ENCODE measurements around the gene PPP2R5D. TPM values are rescaled to one million over a fixed set of nuclear protein-coding genes. Genes with fewer than 3 reads are reported as not detected.

Gene PPP2R5D
- total and polyA plus RNA-seq, 2 of the 8 experiments (the other 6 are each of a cell fraction or from before 2014, with no cell fraction given): 52.1 to 55.7 TPM

DNA sequence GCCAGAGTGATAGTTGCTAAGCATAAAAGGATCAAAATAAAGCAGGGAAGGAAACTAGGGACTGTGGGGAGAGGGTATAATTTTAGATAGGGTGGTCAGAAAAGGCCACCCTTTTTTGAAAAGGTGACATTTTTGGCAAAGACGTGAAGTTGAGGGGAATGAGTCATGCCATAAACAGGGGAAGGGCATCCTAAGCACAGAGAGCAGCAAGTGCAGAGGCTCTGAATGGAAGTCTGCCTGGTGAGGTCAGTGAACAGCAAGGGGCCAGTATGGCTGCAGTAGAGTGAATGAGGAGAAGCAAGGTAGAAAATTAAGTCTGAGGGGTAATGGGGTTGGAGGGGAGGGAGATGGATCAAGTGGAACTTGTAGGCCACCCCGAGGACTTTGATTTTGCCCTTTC, 77.5 kb downstream of the PPP2R5D start:
- no peak overlapping the region for H2BK15ac ChIP-seq (ENCODE audit: low read length)
- no peak overlapping the region for H4K91ac ChIP-seq (replicated peaks; ENCODE audit: insufficient read length, low read length)
- H3K27me3 ChIP-seq (replicated peaks in 1 of 4; ENCODE audit: control insufficient read depth in 3 of 4, extremely low read depth in 1 of 4, insufficient read depth in 3 of 4, low read length in 3 of 4): no peaks in the 10 kb centered on the region
- no peak overlapping the region for H2BK20ac ChIP-seq (ENCODE audit: low read length)
- no peak overlapping the region for H3K27ac ChIP-seq (ENCODE audit: low read depth, low read length)
- TF ChIP-seq YY1 (IDR thresholded peaks at IDR 0.05; ENCODE audit: low read depth, low read length) (no peak), SIX5 (IDR thresholded peaks at IDR 0.05; ENCODE audit: low read depth, low read length) (no peak), KDM1A (IDR thresholded peaks at IDR 0.05; ENCODE audit: borderline replicate concordance, low read length) (no peak), CTBP2 (IDR thresholded peaks at IDR 0.05; ENCODE audit: borderline replicate concordance, insufficient read depth, insufficient read length, low read length) (no peak), CHD2 (IDR thresholded peaks at IDR 0.05; ENCODE audit: low read length) (no peak)
- TF ChIP-seq, protein P1, sequence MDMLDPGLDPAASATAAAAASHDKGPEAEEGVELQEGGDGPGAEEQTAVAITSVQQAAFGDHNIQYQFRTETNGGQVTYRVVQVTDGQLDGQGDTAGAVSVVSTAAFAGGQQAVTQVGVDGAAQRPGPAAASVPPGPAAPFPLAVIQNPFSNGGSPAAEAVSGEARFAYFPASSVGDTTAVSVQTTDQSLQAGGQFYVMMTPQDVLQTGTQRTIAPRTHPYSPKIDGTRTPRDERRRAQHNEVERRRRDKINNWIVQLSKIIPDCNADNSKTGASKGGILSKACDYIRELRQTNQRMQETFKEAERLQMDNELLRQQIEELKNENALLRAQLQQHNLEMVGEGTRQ (IDR thresholded peaks at IDR 0.05; ENCODE audit: low read length): no peak
- TF ChIP-seq, protein P2, sequence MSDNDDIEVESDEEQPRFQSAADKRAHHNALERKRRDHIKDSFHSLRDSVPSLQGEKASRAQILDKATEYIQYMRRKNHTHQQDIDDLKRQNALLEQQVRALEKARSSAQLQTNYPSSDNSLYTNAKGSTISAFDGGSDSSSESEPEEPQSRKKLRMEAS (IDR thresholded peaks at IDR 0.05): no peak
- H2AK5ac ChIP-seq (ENCODE audit: low read depth, low read length): no peak overlapping the region
- no peak overlapping the region for H3K56ac ChIP-seq (replicated peaks; ENCODE audit: insufficient read length, low read depth, low read length)
- H3K79me1 ChIP-seq (ENCODE audit: low read depth, low read length): peaks cover 10% of the 10 kb centered on the region
- no peak overlapping the region for H2BK12ac ChIP-seq (ENCODE audit: low read depth, low read length)
- H3K4ac ChIP-seq (replicated peaks; ENCODE audit: insufficient read length, low read depth, low read length): no peak overlapping the region
- H4K20me1 ChIP-seq (replicated peaks in 1 of 2; ENCODE audit: control insufficient read depth in 1 of 2, insufficient read depth in 2 of 2, low read length in 2 of 2): no peaks in the 10 kb centered on the region
- no peak for DNase-seq (ENCODE audit: low read depth in 1 of 2, low spot score in 2 of 2)
- no peak overlapping the region for H3K14ac ChIP-seq (ENCODE audit: insufficient read length)
- H3K4me2 ChIP-seq (ENCODE audit: insufficient read depth in 1 of 2, low read depth in 2 of 2, low read length in 2 of 2): no peak overlapping the region
- POLR2A ChIA-PET (ENCODE audit: partially characterized antibody): interaction anchor here (1.2 kb wide), 1 partner anchor 10 kb away, joined by 5 read pairs; no protein-coding TSS in a partner anchor
- H4K8ac ChIP-seq (ENCODE audit: extremely low read depth, insufficient read depth, low read length): no peak overlapping the region
- CTCF ChIA-PET (ENCODE audit: partially characterized antibody): interaction anchor here (2.0 kb wide), 1 partner anchor 9 kb away, joined by 7 read pairs; no protein-coding TSS in a partner anchor
- 85% methylated on average over 2 of the region's 2 CpGs; no CpG with 5 or more reads in 1 of the 2 experiments for WGBS, 2 experiments (ENCODE audit: extremely low coverage in 1 of 2, insufficient coverage in 1 of 2, insufficient read length in 1 of 2, insufficient replicate concordance in 2 of 2, low coverage in 1 of 2, low lambda C conversion rate in 2 of 2, missing lambda C conversion rate in 1 of 2)
- no peak overlapping the region for H3K9ac ChIP-seq (replicated peaks in 1 of 4; ENCODE audit: extremely low read depth in 1 of 4, low read depth in 3 of 4, low read length in 3 of 4)
- peaks cover 10% of the 10 kb centered on the region; the same call in 1 of the 2 replicates for H3K23me2 ChIP-seq (ENCODE audit: low read depth, low read length)
- H3K4me3 ChIP-seq (ENCODE audit: extremely low read depth in 1 of 4, insufficient read depth in 2 of 4, low read depth in 3 of 4, low read length in 4 of 4): no peak overlapping the region
- H4K5ac ChIP-seq (ENCODE audit: insufficient read length, low read depth, low read length): no peak overlapping the region
- no peak overlapping the region for H3K18ac ChIP-seq (ENCODE audit: extremely low read depth, low read length)
- H2AFZ ChIP-seq (ENCODE audit: low read length): no peak overlapping the region
- no peak overlapping the region for H3K23ac ChIP-seq (ENCODE audit: insufficient read length)
- no peaks in the 10 kb centered on the region for H3K9me3 ChIP-seq (ENCODE audit: insufficient read depth in 2 of 2, low read depth in 1 of 2, low read length in 1 of 2)
- H2BK5ac ChIP-seq (ENCODE audit: low read depth, low read length): no peak overlapping the region
- H3K36me3 ChIP-seq (ENCODE audit: control insufficient read depth in 2 of 4, insufficient read depth in 4 of 4, low read length in 3 of 4): peaks cover 0 to 4% (median 1%) of the 10 kb centered on the region in 4 experiments; a peak in 4 of 8 replicates
- no peak for FAIRE-seq
- H3K4me1 ChIP-seq (replicated peaks in 1 of 4; ENCODE audit: control insufficient read depth in 3 of 4, insufficient read depth in 4 of 4, low read length in 3 of 4): peaks cover 4 to 10% (median 5%) of the 10 kb centered on the region in 4 experiments; a peak in 5 of 7 replicates
- peaks cover 6 to 16% of the 10 kb centered on the region in 2 experiments; a peak in 3 of 4 replicates for H3K79me2 ChIP-seq (ENCODE audit: control insufficient read depth in 1 of 2, insufficient read depth in 2 of 2, low read length in 2 of 2)
- no peak overlapping the region for H2BK120ac ChIP-seq (replicated peaks; ENCODE audit: low read depth, low read length)

Measured in H1 (cell line).